ENCODE measurements around the gene GNB3. TPM values are rescaled to one million over a fixed set of nuclear protein-coding genes. Genes with fewer than 3 reads are reported as not detected.
"Not testable (repeated sequence)": the region's sequence is repeated elsewhere in the genome, so short reads cannot be mapped to it uniquely, and the experiment has no call there.

Gene GNB3
- total and polyA plus RNA-seq, 4 donors, result under 0.01 to 0.12 TPM; not detected in 2

DNA sequence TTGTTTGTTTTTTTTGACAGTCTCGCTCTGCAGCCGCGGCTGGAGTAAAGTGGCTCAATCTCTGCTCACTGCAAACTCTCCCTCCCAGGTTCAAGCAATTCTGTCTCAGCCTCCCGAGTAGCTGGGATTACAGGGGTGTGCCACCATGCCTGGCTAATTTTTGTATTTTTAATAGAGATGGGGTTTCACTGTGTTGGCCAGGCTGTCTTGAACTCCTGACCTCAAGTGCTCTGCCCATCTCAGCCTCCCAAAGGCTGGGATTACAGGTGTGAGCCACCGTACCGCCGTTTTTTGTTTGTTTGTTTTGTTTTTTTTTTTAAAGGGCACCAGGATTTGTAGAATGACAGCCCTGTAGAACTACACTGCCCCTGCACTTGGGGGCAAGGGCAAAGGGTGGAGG, 48.1 kb downstream of the GNB3 start:
- H3K27me3 ChIP-seq (ENCODE audit: control insufficient read depth in 4 of 4, insufficient read depth in 4 of 4, low read length in 3 of 4); H3K27ac ChIP-seq (ENCODE audit: low read depth in 1 of 2, low read length in 2 of 2); H3K9me3 ChIP-seq (ENCODE audit: control insufficient read depth in 4 of 4, low read length in 3 of 4); H3K36me3 ChIP-seq (ENCODE audit: control insufficient read depth in 4 of 4, insufficient read depth in 3 of 4, low read depth in 1 of 4, low read length in 3 of 4); H3K4me3 ChIP-seq (ENCODE audit: low read depth in 1 of 3, low read length in 3 of 3); H3K9ac ChIP-seq (ENCODE audit: low read depth in 1 of 2, low read length in 2 of 2); DNase-seq (ENCODE audit: low spot score): not testable (repeated sequence)
- peak in 1 of 2 donors; percentile 17 for TF ChIP-seq HNF4A (conservative IDR thresholded peaks at IDR 0.05)
- H3K4me1 ChIP-seq (ENCODE audit: control insufficient read depth in 4 of 4, insufficient read depth in 4 of 4, low read length in 3 of 4), result peaks cover 2 to 14% (median 8%) of the 10 kb centered on the region in 4 donors
- WGBS, result 34% methylated on average over 7 of the region's 7 CpGs

DNA sequence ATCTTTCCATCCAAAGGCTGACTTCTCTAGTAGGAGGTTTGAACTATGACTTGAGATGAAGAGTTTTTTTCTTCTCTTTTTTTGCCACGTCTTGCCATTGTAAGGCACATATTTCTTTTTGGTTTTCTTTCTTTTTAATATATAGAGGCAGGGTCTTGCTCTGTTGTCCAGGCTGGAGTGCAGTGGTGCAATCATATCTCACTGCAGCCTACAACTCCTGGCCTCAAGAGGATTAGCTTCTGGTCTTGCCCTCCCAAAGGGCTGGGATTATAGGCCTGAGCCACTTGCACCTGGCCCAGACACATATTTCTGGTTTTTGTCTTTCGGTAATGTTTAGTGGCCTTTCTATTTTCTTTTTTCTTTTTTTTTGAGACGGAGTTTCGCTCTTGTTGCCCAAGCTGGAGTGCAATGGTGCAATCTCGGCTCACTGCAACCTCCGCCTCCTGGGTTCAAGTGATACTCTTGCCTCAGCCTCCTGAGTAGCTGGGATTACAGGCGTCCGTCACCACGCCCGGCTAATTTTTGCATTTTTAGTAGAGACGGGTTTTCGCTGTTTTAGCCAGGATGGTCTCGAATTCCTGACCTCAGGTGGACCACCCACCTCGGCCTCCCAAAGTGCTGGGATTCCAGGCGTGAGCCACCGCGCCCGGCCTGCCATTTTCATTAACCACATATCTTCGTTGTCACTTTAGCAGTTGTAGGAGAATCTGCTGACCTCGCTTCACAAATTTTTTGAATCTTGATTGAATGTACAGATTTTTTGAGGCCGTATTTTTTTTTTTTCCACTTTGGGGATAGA, 49.2 kb downstream of the GNB3 start:
- peaks cover 2 to 14% (median 8%) of the 10 kb centered on the region in 4 donors for H3K4me1 ChIP-seq (ENCODE audit: control insufficient read depth in 4 of 4, insufficient read depth in 4 of 4, low read length in 3 of 4)
- H3K9me3 ChIP-seq (ENCODE audit: control insufficient read depth in 4 of 4, low read length in 3 of 4); H3K36me3 ChIP-seq (ENCODE audit: control insufficient read depth in 4 of 4, insufficient read depth in 3 of 4, low read depth in 1 of 4, low read length in 3 of 4); H3K4me3 ChIP-seq (ENCODE audit: low read depth in 1 of 3, low read length in 3 of 3); DNase-seq (ENCODE audit: low spot score); H3K27me3 ChIP-seq (ENCODE audit: control insufficient read depth in 4 of 4, insufficient read depth in 4 of 4, low read length in 3 of 4): not testable (repeated sequence)
- peak overlapping the region; percentile 81 to 95 for H3K27ac ChIP-seq (ENCODE audit: low read depth in 1 of 2, low read length in 2 of 2)
- H3K9ac ChIP-seq (ENCODE audit: low read depth in 1 of 2, low read length in 2 of 2), result peak overlapping the region in 1 of 2 donors; percentile 96
- 96% methylated on average over 21 of the region's 21 CpGs for WGBS

DNA sequence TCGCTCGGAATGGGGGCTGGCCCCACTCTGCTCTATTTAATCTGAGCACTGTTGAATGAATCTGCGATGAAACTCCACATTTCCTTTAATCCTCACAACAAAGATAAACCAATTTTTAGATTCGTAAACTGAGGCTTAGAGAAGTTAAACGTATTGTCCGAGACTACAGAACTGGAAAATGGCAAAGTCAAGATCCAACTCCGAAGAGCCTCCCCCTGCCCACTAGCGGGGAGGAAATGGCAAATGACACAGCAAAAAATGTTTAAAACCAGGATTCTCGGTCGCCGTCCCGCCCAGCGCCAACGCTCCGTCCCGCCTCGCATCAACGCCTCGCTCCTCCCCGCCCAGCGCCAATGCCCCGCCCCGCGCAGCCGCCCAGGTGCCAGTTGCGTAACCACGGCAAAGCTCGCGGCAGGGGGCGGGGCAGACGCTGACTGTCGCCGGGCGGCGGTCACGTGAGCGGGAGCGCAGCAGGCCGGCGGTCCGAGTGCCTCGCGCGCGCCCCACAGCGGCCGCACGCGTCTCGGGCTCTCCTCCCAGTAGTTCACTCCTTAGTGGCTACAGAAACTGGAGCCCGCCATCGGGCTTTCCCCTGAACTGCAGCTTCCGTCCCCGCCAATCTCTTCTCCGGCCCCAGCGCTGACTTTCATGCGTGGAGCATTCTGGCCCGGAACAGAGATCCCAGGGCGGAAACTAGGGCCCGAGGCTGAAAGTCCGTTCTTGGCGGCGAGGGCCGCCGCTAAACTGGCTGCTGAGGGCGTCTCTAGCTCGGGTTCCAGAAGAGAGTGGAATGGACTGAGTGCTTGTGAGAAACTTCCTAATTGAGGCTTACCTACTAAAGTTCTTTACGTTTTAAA, 50.3 kb downstream of the GNB3 start:
- peak overlapping the region; percentile 91 to 95 for H3K27ac ChIP-seq (ENCODE audit: low read depth in 1 of 2, low read length in 2 of 2)
- DNase-seq (ENCODE audit: low spot score), result peak; percentile 99
- peak overlapping the region; percentile 85 to 96 for H3K9ac ChIP-seq (ENCODE audit: low read depth in 1 of 2, low read length in 2 of 2)
- TF ChIP-seq RAD21 (IDR thresholded peaks at IDR 0.05) (peak; percentile 62), SP1 (IDR thresholded peaks at IDR 0.05) (peak; percentile 53), HNF4G (IDR thresholded peaks at IDR 0.05) (no peak), GABPA (IDR thresholded peaks at IDR 0.05 in 1 of 2, conservative IDR thresholded peaks at IDR 0.05 in 1 of 2) (peak; percentile 18 to 22), FOXA2 (IDR thresholded peaks at IDR 0.05) (no peak), FOXA1 (IDR thresholded peaks at IDR 0.05) (peak; percentile 13), ATF3 (IDR thresholded peaks at IDR 0.05) (no peak), HNF4A (conservative IDR thresholded peaks at IDR 0.05) (peak in 1 of 2 donors; percentile 47), ZBTB33 (IDR thresholded peaks at IDR 0.05) (no peak), CTCF (IDR thresholded peaks at IDR 0.05; ENCODE audit: low read depth, low read length, missing input control) (peak; percentile 85), TAF1 (conservative IDR thresholded peaks at IDR 0.05) (peak; percentile 82), YY1 (IDR thresholded peaks at IDR 0.05) (peak; percentile 76), NR2F2 (IDR thresholded peaks at IDR 0.05) (no peak)
- TF ChIP-seq, protein P1, sequence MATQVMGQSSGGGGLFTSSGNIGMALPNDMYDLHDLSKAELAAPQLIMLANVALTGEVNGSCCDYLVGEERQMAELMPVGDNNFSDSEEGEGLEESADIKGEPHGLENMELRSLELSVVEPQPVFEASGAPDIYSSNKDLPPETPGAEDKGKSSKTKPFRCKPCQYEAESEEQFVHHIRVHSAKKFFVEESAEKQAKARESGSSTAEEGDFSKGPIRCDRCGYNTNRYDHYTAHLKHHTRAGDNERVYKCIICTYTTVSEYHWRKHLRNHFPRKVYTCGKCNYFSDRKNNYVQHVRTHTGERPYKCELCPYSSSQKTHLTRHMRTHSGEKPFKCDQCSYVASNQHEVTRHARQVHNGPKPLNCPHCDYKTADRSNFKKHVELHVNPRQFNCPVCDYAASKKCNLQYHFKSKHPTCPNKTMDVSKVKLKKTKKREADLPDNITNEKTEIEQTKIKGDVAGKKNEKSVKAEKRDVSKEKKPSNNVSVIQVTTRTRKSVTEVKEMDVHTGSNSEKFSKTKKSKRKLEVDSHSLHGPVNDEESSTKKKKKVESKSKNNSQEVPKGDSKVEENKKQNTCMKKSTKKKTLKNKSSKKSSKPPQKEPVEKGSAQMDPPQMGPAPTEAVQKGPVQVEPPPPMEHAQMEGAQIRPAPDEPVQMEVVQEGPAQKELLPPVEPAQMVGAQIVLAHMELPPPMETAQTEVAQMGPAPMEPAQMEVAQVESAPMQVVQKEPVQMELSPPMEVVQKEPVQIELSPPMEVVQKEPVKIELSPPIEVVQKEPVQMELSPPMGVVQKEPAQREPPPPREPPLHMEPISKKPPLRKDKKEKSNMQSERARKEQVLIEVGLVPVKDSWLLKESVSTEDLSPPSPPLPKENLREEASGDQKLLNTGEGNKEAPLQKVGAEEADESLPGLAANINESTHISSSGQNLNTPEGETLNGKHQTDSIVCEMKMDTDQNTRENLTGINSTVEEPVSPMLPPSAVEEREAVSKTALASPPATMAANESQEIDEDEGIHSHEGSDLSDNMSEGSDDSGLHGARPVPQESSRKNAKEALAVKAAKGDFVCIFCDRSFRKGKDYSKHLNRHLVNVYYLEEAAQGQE (IDR thresholded peaks at IDR 0.05), result peak; percentile 94
- no peaks in the 10 kb centered on the region for H3K36me3 ChIP-seq (ENCODE audit: control insufficient read depth in 4 of 4, insufficient read depth in 3 of 4, low read depth in 1 of 4, low read length in 3 of 4)
- peak overlapping the region; percentile 43 to 73 (median 68) for H3K4me3 ChIP-seq (ENCODE audit: low read depth in 1 of 3, low read length in 3 of 3)
- no peaks in the 10 kb centered on the region for H3K27me3 ChIP-seq (ENCODE audit: control insufficient read depth in 4 of 4, insufficient read depth in 4 of 4, low read length in 3 of 4)
- WGBS, result 2% methylated on average over 68 of the region's 68 CpGs
- H3K4me1 ChIP-seq (ENCODE audit: control insufficient read depth in 4 of 4, insufficient read depth in 4 of 4, low read length in 3 of 4), result peaks cover 2 to 14% (median 8%) of the 10 kb centered on the region in 4 donors
- no peaks in the 10 kb centered on the region for H3K9me3 ChIP-seq (ENCODE audit: control insufficient read depth in 4 of 4, low read length in 3 of 4)
